GM12878 (cell line): ENCODE results near the gene PRRC2A.

Experiments used
- ATF3 ChIP-seq: IDR thresholded peaks from 2 replicates; pipeline ENCODE4 v1.6.1; 2011; ENCODE audit warnings: low read depth, mild to moderate bottlenecking, low read length, moderate library complexity, borderline replicate concordance; ENCODE audit errors: extremely low read depth
- JUND ChIP-seq: IDR thresholded peaks from 2 replicates; pipeline ENCODE4 v1.6.1; 2012; ENCODE audit warnings: low read depth, mild to moderate bottlenecking, low read length, improper control_type of control experiment, moderate library complexity
- MEF2A ChIP-seq: IDR thresholded peaks from 2 replicates; pipeline ENCODE4 v1.6.1; 2011; ENCODE audit warnings: low read depth, mild to moderate bottlenecking, low read length, moderate library complexity; ENCODE audit not compliant: insufficient read depth
- PAX8 ChIP-seq: fragments of 450-650 bp; IDR thresholded peaks from 2 replicates; pipeline ENCODE4 v1.6.1; 2017; ENCODE audit warnings: mild to moderate bottlenecking, moderate library complexity

- TF ChIP-seq ATF3 (no peak), JUND (peak; percentile 37; the same call in 1 of the 2 replicates), MEF2A (no peak), PAX8 (no peak)
Measured at GRCh38 chr6:31619805-31620585, 520 bp upstream of the PRRC2A start.
